B cell (primary cell): ENCODE results near the gene CCND1.

Source experiments
- EZH2 ChIP-seq: IDR thresholded peaks from 2 replicates; pipeline ENCODE4 v1.6.1; 2012; ENCODE audit warnings: borderline replicate concordance, low read depth, mild to moderate bottlenecking, moderate library complexity, low read length; ENCODE audit not compliant: insufficient read depth, poor library complexity, severe bottlenecking
- TF ChIP-seq, protein P1 (sequence below): fragments of 200-600 bp; IDR thresholded peaks from one replicate; pipeline ENCODE4 v1.8.0; 2022; ENCODE audit warnings: antibody characterized with exemption, mild to moderate bottlenecking

- TF ChIP-seq, protein P1, sequence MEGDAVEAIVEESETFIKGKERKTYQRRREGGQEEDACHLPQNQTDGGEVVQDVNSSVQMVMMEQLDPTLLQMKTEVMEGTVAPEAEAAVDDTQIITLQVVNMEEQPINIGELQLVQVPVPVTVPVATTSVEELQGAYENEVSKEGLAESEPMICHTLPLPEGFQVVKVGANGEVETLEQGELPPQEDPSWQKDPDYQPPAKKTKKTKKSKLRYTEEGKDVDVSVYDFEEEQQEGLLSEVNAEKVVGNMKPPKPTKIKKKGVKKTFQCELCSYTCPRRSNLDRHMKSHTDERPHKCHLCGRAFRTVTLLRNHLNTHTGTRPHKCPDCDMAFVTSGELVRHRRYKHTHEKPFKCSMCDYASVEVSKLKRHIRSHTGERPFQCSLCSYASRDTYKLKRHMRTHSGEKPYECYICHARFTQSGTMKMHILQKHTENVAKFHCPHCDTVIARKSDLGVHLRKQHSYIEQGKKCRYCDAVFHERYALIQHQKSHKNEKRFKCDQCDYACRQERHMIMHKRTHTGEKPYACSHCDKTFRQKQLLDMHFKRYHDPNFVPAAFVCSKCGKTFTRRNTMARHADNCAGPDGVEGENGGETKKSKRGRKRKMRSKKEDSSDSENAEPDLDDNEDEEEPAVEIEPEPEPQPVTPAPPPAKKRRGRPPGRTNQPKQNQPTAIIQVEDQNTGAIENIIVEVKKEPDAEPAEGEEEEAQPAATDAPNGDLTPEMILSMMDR: no peak
- TF ChIP-seq EZH2: no peak
Measured at GRCh38 chr11:69654001-69654659, 13.2 kb downstream of the CCND1 start.
